GM19099 (cell line): ENCODE measurements around the gene IL1A.

Experiments used
- POLR2A ChIP-seq: IDR thresholded peaks from 3 replicates; pipeline ENCODE4 v1.6.1; 2011; ENCODE audit warnings: low read depth; ENCODE audit not compliant: insufficient read length; ENCODE audit errors: extremely low read depth

The IL1A gene

GRCh38 chr2:112807233-112807807, 23.0 kb upstream of the IL1A start:
- TF ChIP-seq POLR2A = no peak

- peak; percentile 32 for TF ChIP-seq POLR2A
Observed at GRCh38 chr2:112805542-112805941, 21.2 kb upstream of the IL1A start.

- no peak for TF ChIP-seq POLR2A
Observed at GRCh38 chr2:112803691-112804521, 19.6 kb upstream of the IL1A start.

- no peak for TF ChIP-seq POLR2A
Observed at GRCh38 chr2:112800881-112801583, 16.7 kb upstream of the IL1A start.

GRCh38 chr2:112798979-112799975, 15.0 kb upstream of the IL1A start:
- TF ChIP-seq POLR2A = no peak

GRCh38 chr2:112796486-112796885, 12.2 kb upstream of the IL1A start:
- TF ChIP-seq POLR2A = no peak

- TF ChIP-seq POLR2A = no peak
Observed at GRCh38 chr2:112795774-112796173, 11.5 kb upstream of the IL1A start.

- no peak for TF ChIP-seq POLR2A
Observed at GRCh38 chr2:112794841-112795240, 10.5 kb upstream of the IL1A start.

GRCh38 chr2:112794131-112794733, 9.9 kb upstream of the IL1A start:
- no peak for TF ChIP-seq POLR2A

- TF ChIP-seq POLR2A = no peak
Observed at GRCh38 chr2:112793449-112793978, 9.2 kb upstream of the IL1A start.

GRCh38 chr2:112792419-112792818, 8.1 kb upstream of the IL1A start:
- TF ChIP-seq POLR2A = no peak

- no peak for TF ChIP-seq POLR2A
Observed at GRCh38 chr2:112791693-112792230, 7.5 kb upstream of the IL1A start.

GRCh38 chr2:112791019-112791418, 6.7 kb upstream of the IL1A start:
- TF ChIP-seq POLR2A = no peak

- TF ChIP-seq POLR2A = no peak
Observed at GRCh38 chr2:112790305-112790704, 6.0 kb upstream of the IL1A start.
